ENCODE measurements around the gene OR5K2. TPM values are rescaled to one million over a fixed set of nuclear protein-coding genes. Genes with fewer than 3 reads are reported as not detected.
A peak's percentile ranks its signal among the peaks of the same experiment; 100 is the strongest.

OR5K2 gene
- total and polyA plus RNA-seq, 10 of the 15 experiments (the other 5 are each of a cell fraction or from before 2014, with no cell fraction given) = 0.12 TPM; not detected in 9

GRCh38 chr3:98522544-98523281 lies 25.2 kb downstream of the OR5K2 start, which contains the start of gene CLDND1:
Gene CLDND1, minus strand, starts transcription at chr3:98522902. Its CDS starts 1,478 bp downstream, at chr3:98521424.
- ATAC-seq = peak; percentile 86
- Histone ChIP-seq H4K20me1 (ENCODE audit: control insufficient read depth, insufficient read depth) (no peaks in the 10 kb centered on the region), H3K4me2 (ENCODE audit: control insufficient read depth, insufficient read depth) (peak within 1 kb of the TSS; percentile 81), H3K27ac (ENCODE audit: control insufficient read depth, insufficient read depth) (peak within 1 kb of the TSS; percentile 85), H3K27me3 (replicated peaks in 1 of 2; ENCODE audit: control insufficient read depth in 2 of 2, insufficient read depth in 2 of 2, low read length in 1 of 2) (no peaks in the 10 kb centered on the region), H3K4me1 (ENCODE audit: control insufficient read depth, insufficient read depth, low read length) (peaks cover 14% of the 10 kb centered on the region; the same call in 1 of the 2 replicates), H3K36me3 (ENCODE audit: control insufficient read depth in 2 of 2, insufficient read depth in 2 of 2, low read length in 1 of 2) (peaks cover 0 to 21% of the 10 kb centered on the region in 2 experiments; a peak in 3 of 4 replicates), H2AFZ (ENCODE audit: control insufficient read depth, low read depth, low read length) (peak within 1 kb of the TSS; percentile 43), H3K9ac (ENCODE audit: control insufficient read depth, insufficient read depth, low read length) (peak within 1 kb of the TSS; percentile 89), H3K9me3 (replicated peaks; ENCODE audit: control insufficient read depth, insufficient read depth, low read length) (no peaks in the 10 kb centered on the region), H3K4me3 (peak within 1 kb of the TSS; percentile 82), H3K79me2 (ENCODE audit: control insufficient read depth, insufficient read depth, low read length) (peaks cover 98% of the 10 kb centered on the region)
- in situ Hi-C loops (cut with MboI) = no loop called here
- POLR2A ChIA-PET = interaction anchor here (0.6 to 2.0 kb wide), 13 partner anchors 10 to 70 kb away, joined by 3 to 11 read pairs (median 4); partner anchors contain the start of gene CPOX
- no TSS peak for BruUV-seq (replicated peaks)
- CTCF ChIA-PET = interaction anchor here (0.7 to 2.4 kb wide), 11 partner anchors 8 to 483 kb away, joined by 3 to 9 read pairs (median 4); no protein-coding TSS in a partner anchor
- RAD21 ChIA-PET (ENCODE audit: unreplicated experiment) = interaction anchor here (0.8 to 2.8 kb wide), 19 partner anchors 10 to 135 kb away, joined by 3 to 20 read pairs (median 5); partner anchors contain the start of genes CPOX and GPR15
- under 1% methylated on average over 46 of the region's 63 CpGs for WGBS (ENCODE audit: insufficient coverage, insufficient replicate concordance, low lambda C conversion rate, missing lambda C conversion rate)
- peak; percentile 88 for DNase-seq (ENCODE audit: low read depth, low spot score)
- SMC1A ChIA-PET (ENCODE audit: uncharacterized antibody, unreplicated experiment) = interaction anchor here (0.8 to 5.7 kb wide), 16 partner anchors 10 to 71 kb away, joined by 3 to 37 read pairs (median 3); partner anchors contain the start of genes CPOX and GPR15
- intact Hi-C loops (cut with micrococcal nuclease; ENCODE audit: unreplicated experiment) = loop anchor here (2.0 to 5.0 kb wide), 2 partner anchors 75 to 162 kb away; no protein-coding TSS in a partner anchor
- FAIRE-seq = peak; percentile 35
- peak; percentile 92 for TF ChIP-seq BACH1 (IDR thresholded peaks at IDR 0.05; ENCODE audit: borderline replicate concordance)
- TF ChIP-seq, protein P1, sequence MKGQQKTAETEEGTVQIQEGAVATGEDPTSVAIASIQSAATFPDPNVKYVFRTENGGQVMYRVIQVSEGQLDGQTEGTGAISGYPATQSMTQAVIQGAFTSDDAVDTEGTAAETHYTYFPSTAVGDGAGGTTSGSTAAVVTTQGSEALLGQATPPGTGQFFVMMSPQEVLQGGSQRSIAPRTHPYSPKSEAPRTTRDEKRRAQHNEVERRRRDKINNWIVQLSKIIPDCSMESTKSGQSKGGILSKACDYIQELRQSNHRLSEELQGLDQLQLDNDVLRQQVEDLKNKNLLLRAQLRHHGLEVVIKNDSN (IDR thresholded peaks at IDR 0.05; ENCODE audit: borderline replicate concordance, extremely low read length, insufficient read depth, low read depth, low read length) = no peak
- peak; percentile 97 for TF ChIP-seq PML (IDR thresholded peaks at IDR 0.05; ENCODE audit: low read length)
- no peak for TF ChIP-seq SMC3 (IDR thresholded peaks at IDR 0.05; ENCODE audit: borderline replicate concordance, low read length)
- TF ChIP-seq, protein P2, sequence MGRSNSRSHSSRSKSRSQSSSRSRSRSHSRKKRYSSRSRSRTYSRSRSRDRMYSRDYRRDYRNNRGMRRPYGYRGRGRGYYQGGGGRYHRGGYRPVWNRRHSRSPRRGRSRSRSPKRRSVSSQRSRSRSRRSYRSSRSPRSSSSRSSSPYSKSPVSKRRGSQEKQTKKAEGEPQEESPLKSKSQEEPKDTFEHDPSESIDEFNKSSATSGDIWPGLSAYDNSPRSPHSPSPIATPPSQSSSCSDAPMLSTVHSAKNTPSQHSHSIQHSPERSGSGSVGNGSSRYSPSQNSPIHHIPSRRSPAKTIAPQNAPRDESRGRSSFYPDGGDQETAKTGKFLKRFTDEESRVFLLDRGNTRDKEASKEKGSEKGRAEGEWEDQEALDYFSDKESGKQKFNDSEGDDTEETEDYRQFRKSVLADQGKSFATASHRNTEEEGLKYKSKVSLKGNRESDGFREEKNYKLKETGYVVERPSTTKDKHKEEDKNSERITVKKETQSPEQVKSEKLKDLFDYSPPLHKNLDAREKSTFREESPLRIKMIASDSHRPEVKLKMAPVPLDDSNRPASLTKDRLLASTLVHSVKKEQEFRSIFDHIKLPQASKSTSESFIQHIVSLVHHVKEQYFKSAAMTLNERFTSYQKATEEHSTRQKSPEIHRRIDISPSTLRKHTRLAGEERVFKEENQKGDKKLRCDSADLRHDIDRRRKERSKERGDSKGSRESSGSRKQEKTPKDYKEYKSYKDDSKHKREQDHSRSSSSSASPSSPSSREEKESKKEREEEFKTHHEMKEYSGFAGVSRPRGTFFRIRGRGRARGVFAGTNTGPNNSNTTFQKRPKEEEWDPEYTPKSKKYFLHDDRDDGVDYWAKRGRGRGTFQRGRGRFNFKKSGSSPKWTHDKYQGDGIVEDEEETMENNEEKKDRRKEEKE (IDR thresholded peaks at IDR 0.05) = no peak
- peak; percentile 36; the same call in 1 of the 2 replicates for TF ChIP-seq MXI1 (IDR thresholded peaks at IDR 0.05; ENCODE audit: low read depth, low read length)
- peak; percentile 84 for TF ChIP-seq POU2F2 (IDR thresholded peaks at IDR 0.05; ENCODE audit: borderline replicate concordance, low read depth, low read length)
- peak; percentile 60 for TF ChIP-seq GABPA (IDR thresholded peaks at IDR 0.05; ENCODE audit: low read depth)
- TF ChIP-seq ATF3 (IDR thresholded peaks at IDR 0.05; ENCODE audit: borderline replicate concordance, extremely low read depth, low read depth, low read length) = no peak
- TF ChIP-seq SIX5 (IDR thresholded peaks at IDR 0.05; ENCODE audit: low read depth, low read length, severe bottlenecking) = peak; percentile 91
- TF ChIP-seq CEBPZ (IDR thresholded peaks at IDR 0.05; ENCODE audit: low read depth, low read length) = no peak; the same call in 1 of the 2 replicates
- TF ChIP-seq PAX5 (IDR thresholded peaks at IDR 0.05; ENCODE audit: borderline replicate concordance, low read depth, low read length) = peak; percentile 72; the same call in 1 of the 2 replicates

Data from GM12878 (cell line).